NCI-H1694 (cell line): Measurements from ENCODE around the gene ALG2.

Experiments used
- DNase-seq: peaks from one replicate; lab custom pipeline; 2025; lab: John Stamatoyannopoulos, UW

ALG2 gene

DNA sequence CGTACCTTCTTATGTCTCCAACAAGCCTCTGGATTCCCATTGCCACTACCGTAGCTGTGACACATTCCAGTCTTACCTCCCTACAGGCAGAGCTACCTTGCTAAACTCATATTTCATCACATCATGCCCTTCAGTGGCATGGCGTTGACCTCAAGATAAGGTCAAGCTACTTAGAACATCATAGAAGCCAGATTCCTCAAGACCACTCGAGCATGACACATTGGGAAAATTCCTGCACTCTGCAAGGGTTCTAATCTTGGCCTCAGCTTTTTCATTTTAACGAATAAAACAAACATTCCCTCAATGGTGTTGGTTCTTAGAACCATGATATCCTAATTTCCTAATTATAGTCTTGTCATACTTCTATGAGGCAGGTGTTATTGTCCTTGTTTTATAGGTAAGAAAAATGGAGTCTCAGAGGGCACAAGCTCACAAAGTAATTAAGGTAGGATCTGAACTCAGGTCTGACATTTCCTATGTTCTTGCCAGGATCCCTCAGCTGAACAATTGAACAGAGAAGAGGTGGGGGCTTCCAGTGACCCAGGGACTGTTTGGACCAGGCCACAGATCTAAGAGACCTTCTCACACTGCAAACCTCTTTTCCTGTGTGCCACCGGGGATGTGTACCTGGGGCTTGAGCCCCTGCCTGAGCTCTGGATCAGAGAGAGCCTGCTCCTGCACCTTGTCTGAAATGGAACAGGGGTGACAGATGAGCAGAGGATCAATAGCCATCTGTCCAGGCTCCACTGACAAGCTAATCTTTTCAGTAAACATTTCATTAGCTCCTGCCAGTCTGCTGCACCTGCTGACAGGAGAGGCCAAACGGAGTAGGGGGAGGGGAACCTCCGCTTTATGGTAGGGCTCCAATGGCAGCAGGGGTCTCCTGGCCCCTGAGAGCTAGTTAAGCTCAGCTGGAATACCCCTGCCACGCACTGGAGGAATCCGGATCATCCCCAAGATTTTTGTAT lies 49.3 kb downstream of the ALG2 start:
- peak; percentile 81 for DNase-seq

DNA sequence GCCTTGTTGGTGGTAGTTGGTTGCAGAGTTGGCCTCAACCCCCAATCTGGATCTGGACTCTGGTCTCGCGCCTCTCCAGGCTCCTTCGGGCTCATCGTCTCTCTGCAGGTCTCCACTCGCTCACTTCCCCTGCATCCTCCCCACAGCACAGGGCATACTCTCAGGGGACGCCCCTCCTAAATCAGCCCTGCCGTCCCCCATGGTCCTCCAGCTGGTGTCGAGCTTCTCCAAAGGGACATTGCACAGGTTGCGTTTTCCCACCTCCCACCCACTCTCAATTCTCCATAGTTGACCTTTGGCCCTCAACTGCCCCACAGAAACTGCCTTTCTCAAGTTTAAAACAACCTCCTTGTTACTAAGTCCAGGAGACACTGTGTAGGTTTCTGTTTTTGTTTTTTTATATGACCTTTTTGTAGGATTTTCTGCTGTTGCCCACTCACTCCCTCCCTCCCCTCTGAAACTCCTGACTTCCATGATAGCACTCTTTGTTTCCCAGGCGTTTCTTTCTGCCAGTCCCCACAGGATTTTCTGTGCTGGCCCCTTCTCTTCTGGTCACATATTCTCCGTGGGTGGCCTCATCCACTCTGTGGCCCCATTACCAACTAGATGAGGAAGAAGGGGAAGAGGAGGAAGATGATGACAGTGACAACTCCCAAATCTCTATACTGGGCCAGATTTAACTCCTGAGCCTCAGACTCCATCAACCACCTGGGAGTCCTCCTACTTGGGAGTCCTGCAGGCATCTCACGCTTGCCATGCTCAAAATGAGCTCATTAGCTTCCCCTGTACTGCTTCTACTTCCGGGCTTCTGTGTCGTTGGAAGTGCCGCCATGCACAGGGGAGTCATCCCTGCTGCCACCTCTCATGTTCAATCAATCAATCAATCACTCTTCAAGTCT lies 50.3 kb downstream of the ALG2 start:
- no peak for DNase-seq

DNA sequence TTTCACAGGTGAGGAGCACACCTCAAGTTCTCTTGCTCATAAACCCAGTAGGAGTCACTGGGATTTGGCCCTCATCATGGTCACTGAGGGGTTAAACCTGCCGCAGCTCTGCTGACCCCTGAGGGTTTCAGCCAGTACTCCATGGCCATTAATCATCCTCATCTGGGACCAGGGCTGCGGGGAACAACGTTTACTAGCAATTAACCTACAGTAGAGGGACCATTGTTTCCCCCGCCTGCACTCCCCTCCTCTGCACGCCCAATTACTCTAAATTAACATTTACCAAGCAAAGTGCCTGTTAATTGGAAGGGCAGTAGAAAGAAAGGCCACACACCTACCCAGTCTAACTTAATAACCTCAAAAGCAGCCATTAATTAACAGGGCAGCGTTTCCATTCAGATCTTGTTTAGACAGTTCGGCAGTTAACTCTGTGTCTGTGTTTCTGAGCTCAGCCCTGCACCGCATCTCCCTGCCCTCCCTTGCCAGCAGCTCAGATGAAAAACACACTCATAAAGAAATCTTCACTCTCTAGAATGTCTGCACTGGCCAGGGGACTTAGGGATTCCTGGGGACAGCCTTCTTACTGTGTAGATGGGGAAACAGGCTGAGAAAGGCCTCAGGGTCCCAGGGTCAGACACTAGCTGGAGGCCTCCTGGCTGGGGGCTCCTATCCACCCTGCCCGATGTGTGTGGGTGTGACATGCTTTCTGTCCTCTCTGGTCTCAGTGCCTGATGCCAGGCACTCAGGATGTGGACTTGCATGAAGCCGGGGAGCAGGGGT lies 51.6 kb downstream of the ALG2 start:
- DNase-seq: peak; percentile 12

DNA sequence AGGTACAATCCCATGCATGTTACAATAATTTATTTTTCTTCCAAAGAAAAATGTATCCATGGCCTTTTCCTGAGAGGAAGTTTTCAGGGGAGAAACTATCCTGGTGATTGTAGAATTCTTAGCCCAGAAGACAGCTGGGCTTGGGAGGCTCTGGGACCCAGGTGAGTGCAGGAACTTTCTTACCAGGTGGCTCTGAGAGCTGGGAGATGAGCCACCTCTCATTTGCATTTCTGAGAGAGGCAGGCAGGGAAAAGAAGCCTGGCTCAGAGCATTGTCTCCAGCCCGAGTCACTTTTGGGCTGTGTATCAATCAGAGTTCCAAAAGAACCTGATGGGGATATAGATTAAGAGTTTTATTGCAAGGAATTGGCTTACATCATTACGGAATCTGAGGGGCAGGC lies 52.7 kb downstream of the ALG2 start:
- no peak for DNase-seq

DNA sequence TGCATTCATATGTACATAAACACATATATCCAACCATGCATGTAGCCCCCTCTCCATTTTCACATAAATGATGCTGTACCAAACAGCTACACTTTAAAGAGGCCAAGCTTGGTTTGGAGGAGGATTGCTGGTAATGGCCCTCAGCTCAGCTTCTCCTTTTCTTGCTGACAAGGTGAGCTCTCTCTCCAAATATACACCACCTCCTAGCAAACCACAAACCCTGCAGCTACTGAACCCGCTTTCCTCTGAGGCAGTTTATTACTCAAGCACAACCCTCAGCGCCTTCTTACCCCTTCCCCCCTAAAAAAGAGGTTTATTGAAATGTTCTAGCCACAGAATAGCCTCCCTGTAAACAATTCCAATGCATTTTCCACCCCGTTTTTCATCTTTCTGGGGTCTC lies 54.0 kb downstream of the ALG2 start:
- DNase-seq: no peak

DNA sequence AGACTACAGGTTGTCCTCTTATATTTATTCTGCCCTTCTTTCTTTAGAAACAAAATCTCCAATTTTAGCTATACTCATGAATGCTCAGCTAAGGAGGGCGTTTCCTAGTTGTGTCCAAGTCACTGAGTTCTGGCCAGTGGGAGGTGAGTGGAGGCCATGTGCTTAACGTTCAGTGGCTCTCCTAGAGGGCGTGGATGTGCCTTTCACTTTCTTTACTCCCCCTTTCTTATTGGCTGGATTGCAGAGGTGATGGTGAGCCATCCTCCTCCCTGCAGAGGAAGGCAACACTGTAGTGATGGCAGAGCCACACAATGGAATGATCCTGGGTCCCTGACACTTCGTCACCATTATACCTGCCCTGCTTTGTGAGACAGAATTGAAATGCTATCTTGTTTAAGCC lies 54.6 kb downstream of the ALG2 start:
- no peak for DNase-seq
